HG02870 (cell line): Measurements from ENCODE around the gene CEP135.
"Not testable (repeated sequence)": the region's sequence is repeated elsewhere in the genome, so short reads cannot be mapped to it uniquely, and the experiment has no call there.

Experiments
- ATAC-seq: cut with Tn5 transposase; IDR thresholded peaks from one replicate; pipeline ENCODE4 v1.9.1; 2021; ENCODE audit warnings: mild to moderate bottlenecking, moderate library complexity; ENCODE audit not compliant: unreplicated experiment

The CEP135 gene

GRCh38 chr4:56062526-56063145 lies 113.9 kb downstream of the CEP135 start:
- ATAC-seq = no peak

DNA sequence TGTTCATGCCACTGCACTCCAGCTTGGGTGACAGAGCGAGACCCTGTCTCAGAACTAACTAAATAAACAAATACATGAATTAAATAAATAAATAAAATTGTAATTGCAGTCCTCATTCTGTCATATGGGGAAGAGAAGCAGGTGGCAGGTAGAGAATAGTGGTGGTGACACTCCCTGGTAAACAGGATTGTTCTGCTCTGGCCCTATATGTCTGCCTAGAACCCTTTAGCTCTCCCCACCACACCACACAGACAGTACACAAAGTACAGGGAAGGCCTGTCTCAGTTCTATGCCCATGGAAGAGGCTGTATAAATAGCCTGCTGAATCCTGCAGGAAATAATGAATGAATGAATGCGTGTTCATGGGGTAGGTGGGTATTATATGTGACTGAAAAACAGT lies 117.7 kb downstream of the CEP135 start:
- ATAC-seq = no peak

DNA sequence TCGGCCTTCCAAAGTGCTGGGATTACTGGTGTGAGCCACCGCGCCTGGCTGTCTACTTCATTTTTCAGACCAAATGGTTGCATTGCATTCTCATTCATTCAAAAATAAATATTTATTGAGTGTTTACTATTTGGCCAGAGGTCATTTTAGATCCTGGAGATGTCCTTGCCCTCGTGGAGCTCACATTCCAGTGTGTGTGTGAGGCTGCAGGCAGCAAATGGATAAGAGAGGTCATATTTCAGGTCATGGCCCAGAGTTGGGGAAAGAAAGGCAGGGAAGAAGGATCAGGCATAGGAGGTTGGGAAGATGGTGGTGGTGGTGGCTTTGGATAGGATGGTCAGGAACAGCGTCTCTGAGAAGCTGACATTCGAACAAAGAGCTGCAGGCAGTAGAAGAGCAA lies 119.1 kb downstream of the CEP135 start:
- ATAC-seq = no peak

DNA sequence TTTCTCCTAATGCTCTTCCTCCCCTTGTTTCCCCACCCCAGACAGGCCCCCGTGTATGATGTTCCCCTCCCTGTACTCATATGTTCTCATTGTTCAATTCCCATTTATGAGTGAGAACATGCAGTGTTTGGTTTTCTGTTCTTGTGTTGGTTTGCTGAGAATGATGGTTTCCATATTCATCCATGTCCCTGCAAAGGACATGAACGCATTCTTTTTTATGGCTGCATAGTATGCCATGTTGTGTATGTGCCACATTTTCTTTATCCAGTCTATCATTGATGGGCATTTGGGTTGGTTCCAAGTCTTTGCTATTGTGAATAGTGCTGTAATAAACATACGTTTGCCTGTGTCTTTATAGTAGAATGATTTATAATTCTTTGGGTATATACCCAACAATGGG lies 124.0 kb downstream of the CEP135 start:
- not testable (repeated sequence) for ATAC-seq

DNA sequence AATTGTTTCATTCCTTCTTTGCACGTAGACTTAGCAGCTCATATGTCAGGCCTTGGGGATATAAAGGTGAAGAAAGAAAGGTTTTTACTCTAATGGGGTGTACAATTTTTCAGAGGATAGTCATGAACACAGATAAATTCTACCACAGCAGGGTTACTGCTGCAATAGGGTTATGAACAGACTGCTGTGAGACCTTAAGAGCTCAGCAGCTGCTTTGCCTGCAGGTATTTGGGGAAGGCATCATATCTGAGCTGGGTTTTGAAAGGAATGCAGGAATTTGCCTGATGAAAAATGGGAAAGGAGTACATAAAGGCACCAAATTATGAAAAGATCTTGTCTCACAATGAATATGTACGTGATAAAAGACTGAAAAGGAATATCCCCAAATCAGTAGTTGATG lies 128.9 kb downstream of the CEP135 start:
- ATAC-seq = no peak

DNA sequence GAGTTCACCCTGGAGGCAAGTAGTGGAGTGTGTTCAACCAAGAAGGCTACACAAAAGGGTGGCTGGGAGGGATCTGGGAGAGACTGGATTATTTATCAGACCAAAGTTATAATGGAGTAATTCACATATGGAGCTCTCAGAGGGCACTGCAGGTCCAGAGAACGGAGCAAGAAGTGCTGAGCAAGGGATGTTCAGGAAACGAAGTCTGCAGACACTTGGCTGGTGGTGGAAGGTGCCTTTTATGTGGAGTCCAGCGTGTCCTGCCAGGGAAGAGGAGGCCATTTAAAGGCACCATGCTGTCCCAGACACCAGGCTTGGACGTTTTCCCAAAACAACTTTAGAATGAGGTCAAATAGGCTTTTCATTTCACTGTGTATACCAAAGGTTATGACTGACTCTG lies 130.1 kb downstream of the CEP135 start:
- ATAC-seq = no peak

DNA sequence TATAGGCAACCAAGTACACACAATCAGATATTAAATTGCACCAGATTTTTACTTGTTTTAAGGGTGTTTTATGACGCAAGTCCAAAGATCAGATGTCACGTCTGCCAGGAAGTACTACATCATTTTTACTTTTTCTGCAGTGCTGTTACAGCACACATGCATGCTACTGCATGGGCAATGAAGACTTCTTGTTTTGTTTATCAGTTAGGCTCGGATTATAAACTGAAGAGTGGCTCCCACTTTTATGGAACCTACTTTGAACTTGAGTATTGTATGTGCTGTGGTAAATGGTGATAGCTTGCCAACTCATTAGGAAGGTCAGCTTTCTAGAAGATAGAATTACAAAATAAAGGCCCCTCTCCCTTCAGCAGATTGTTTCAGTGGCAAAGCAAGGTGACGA lies 131.6 kb downstream of the CEP135 start:
- ATAC-seq = no peak

GRCh38 chr4:56082829-56083228 lies 134.1 kb downstream of the CEP135 start:
- ATAC-seq = no peak
